Thoracic aorta (tissue), 2 donors: Measurements from ENCODE around the gene TTLL5. TPM values are rescaled to one million over a fixed set of nuclear protein-coding genes. Genes with fewer than 3 reads are reported as not detected.

ENCODE experiments used
- ATAC-seq: fragments of 150-250 bp; one replicate; pipeline ENCODE4 v1.8.0; 2017; ENCODE audit warnings: low read depth; ENCODE audit not compliant: insufficient number of reproducible peaks, low FRiP score
- DNase-seq: peaks from one replicate; pipeline ENCODE4 v3.0.0-alpha.2; 2020; ENCODE audit warnings: low spot score
- H3K27ac ChIP-seq, 2 donors: fragments of 200-600 bp; sonication (generic); 1 replicate in 1 of 2; 2 replicates in 1 of 2; pipeline ENCODE4 v1.5.1; 2016; ENCODE audit warnings: mild to moderate bottlenecking in 2 of 2, moderate library complexity in 2 of 2
- H3K27me3 ChIP-seq: fragments of 200-600 bp; sonication (generic); replicated peaks from 2 replicates; pipeline ENCODE4 v1.6.0; 2016; ENCODE audit warnings: mild to moderate bottlenecking; ENCODE audit not compliant: insufficient read depth
- H3K36me3 ChIP-seq: fragments of 200-600 bp; sonication (generic); one replicate; pipeline ENCODE4 v1.5.1; 2016
- H3K4me1 ChIP-seq, 2 donors: fragments of 200-600 bp; sonication (generic); 1 replicate in 1 of 2; 2 replicates in 1 of 2; pipeline versions ENCODE4 v1.5.1 to v1.6.0; 2016; ENCODE audit warnings: low read depth in 2 of 2, mild to moderate bottlenecking in 1 of 2; ENCODE audit not compliant: control insufficient read depth in 1 of 2
- H3K4me3 ChIP-seq: fragments of 200-600 bp; sonication (generic); 2 replicates; pipeline ENCODE4 v1.5.1; 2016; ENCODE audit warnings: mild to moderate bottlenecking
- H3K9me3 ChIP-seq: fragments of 200-600 bp; sonication (generic); 2 replicates; pipeline ENCODE4 v1.5.1; 2016
- total RNA-seq, 2 donors: library from RNA; depleted of rRNA; stranded (reverse); fragments of >200 nt; gene quantifications; one replicate each; pipeline versions ENCODE4 v1.1.0 to v1.2.3, GENCODE V29; 2016
- TF ChIP-seq, protein P1 (sequence below): fragments of 200-600 bp; sonication (generic); IDR thresholded peaks from one replicate; pipeline ENCODE4 v1.5.1; 2019; ENCODE audit warnings: antibody characterized with exemption

TTLL5 gene
- total RNA-seq, 2 donors from 2014 or later, result 34.7 to 47.9 TPM

GRCh38 chr14:75927564-75928087 lies 266.6 kb downstream of the TTLL5 start:
- no peak for ATAC-seq
- TF ChIP-seq, protein P1, sequence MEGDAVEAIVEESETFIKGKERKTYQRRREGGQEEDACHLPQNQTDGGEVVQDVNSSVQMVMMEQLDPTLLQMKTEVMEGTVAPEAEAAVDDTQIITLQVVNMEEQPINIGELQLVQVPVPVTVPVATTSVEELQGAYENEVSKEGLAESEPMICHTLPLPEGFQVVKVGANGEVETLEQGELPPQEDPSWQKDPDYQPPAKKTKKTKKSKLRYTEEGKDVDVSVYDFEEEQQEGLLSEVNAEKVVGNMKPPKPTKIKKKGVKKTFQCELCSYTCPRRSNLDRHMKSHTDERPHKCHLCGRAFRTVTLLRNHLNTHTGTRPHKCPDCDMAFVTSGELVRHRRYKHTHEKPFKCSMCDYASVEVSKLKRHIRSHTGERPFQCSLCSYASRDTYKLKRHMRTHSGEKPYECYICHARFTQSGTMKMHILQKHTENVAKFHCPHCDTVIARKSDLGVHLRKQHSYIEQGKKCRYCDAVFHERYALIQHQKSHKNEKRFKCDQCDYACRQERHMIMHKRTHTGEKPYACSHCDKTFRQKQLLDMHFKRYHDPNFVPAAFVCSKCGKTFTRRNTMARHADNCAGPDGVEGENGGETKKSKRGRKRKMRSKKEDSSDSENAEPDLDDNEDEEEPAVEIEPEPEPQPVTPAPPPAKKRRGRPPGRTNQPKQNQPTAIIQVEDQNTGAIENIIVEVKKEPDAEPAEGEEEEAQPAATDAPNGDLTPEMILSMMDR, result no peak
- H3K9me3 ChIP-seq, result no peaks in the 10 kb centered on the region
- H3K27ac ChIP-seq, result no peak overlapping the region
- H3K27me3 ChIP-seq, result no peaks in the 10 kb centered on the region
- H3K4me1 ChIP-seq, result no peaks in the 10 kb centered on the region
- H3K4me3 ChIP-seq, result no peak overlapping the region
- no peaks in the 10 kb centered on the region for H3K36me3 ChIP-seq
- no peak for DNase-seq

DNA sequence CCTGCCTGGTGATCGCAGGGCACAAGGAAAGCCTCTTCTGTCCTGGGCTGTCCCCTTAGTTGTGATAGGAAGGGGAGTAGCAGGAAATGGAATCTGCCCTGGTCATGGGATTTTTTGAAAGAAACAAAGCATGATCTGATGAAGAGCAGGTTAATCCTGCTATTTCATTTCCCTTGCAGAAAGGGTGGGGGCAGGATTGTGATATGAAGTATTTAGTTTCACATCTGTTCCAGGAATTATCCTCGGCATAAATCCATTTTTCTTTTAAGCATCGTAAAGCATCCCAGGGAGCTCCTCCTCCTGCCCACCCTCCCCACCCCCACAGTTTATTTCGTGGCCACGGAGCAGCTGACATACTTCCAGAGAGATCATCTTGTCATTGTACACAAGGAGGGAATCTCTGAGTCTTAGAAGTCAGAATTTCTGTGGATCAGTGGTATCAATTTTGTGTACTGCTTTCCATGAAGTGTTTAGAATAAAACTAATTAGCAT lies 267.7 kb downstream of the TTLL5 start:
- no peaks in the 10 kb centered on the region for H3K27me3 ChIP-seq
- H3K9me3 ChIP-seq, result no peaks in the 10 kb centered on the region
- TF ChIP-seq, protein P1, result no peak
- DNase-seq (no peak), ATAC-seq (no peak)
- H3K4me1 ChIP-seq, result no peaks in the 10 kb centered on the region
- H3K4me3 ChIP-seq, result no peak overlapping the region
- no peak overlapping the region for H3K27ac ChIP-seq
- H3K36me3 ChIP-seq, result no peaks in the 10 kb centered on the region

DNA sequence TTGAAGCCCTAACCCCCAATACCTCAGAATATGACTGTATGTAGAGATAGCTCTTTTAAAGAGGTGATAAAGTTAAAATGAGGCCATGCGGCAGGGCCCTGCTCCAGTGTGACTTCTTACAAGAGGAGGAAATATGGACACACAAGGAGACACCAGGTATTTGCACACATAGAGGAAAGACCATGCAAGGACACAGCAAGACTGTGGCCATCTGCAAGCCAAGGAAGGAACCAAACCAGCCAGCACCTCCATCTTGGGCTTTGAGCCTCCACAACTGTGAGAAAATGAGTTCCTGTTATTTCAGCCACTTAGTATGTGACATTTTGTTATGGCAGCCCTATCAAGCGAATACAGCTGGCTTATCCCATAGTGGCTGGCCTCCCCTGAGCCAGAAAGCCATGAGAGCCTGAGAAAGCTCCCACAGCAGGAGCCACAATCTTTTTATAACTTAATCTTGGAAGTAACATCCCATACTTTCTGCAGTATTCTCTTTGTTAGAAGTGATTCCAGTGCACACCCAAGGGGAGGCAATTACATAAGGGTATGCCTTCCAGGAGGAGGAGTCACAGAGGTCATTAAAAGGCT lies 272.8 kb downstream of the TTLL5 start:
- H3K27ac ChIP-seq, result no peak overlapping the region
- H3K9me3 ChIP-seq, result no peaks in the 10 kb centered on the region
- no peaks in the 10 kb centered on the region for H3K36me3 ChIP-seq
- TF ChIP-seq, protein P1, result no peak
- no peak overlapping the region for H3K4me3 ChIP-seq
- DNase-seq (no peak), ATAC-seq (no peak)
- H3K4me1 ChIP-seq, result no peaks in the 10 kb centered on the region
- no peaks in the 10 kb centered on the region for H3K27me3 ChIP-seq

- H3K27ac ChIP-seq, result no peak overlapping the region
- TF ChIP-seq, protein P1, result no peak
- no peaks in the 10 kb centered on the region for H3K27me3 ChIP-seq
- no peaks in the 10 kb centered on the region for H3K36me3 ChIP-seq
- DNase-seq, result no peak
- ATAC-seq, result no peak
- no peaks in the 10 kb centered on the region for H3K4me1 ChIP-seq
- no peak overlapping the region for H3K4me3 ChIP-seq
- H3K9me3 ChIP-seq, result no peaks in the 10 kb centered on the region
These were observed 274.1 kb downstream of the TTLL5 start for GRCh38 chr14:75934998-75935628.

DNA sequence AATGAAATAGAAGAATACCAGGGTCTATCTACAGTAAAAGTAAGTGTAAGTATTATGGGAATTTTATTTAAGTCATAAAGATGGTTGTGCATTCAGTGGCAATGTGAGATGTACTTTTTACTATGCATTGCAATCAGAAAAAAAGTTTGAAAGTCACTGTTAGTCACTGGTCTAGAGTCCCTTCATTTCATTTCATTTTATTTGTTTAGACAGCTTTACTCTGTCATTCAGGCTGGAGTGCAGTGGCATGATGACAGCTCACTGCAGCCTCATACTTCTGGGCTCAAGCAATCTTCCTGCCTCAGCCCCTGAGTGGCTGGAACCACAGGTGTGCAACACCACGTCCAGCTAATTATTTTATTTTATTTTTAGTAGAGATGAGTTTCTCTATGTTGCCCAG lies 278.2 kb downstream of the TTLL5 start:
- no peak for DNase-seq
- no peaks in the 10 kb centered on the region for H3K9me3 ChIP-seq
- no peaks in the 10 kb centered on the region for H3K36me3 ChIP-seq
- no peak overlapping the region for H3K27ac ChIP-seq
- no peak overlapping the region for H3K4me3 ChIP-seq
- H3K27me3 ChIP-seq, result no peaks in the 10 kb centered on the region
- ATAC-seq, result no peak
- TF ChIP-seq, protein P1, result no peak
- H3K4me1 ChIP-seq, result no peaks in the 10 kb centered on the region
